GM13976 (cell line): Measurements from ENCODE around the gene ATP9A.

Experiments used
- DNase-seq: peaks from one replicate; pipeline ENCODE4 v3.0.0; 2012; ENCODE audit warnings: low spot score
- in situ Hi-C: fragments of 300-500 bp; cut with MboI; formaldehyde crosslinking; loops from one replicate; pipeline ENCODE4 v1.12.0; 2022; ENCODE audit warnings: low sequenced_read_pairs, mixed read lengths, inconsistent platforms; ENCODE audit not compliant: unreplicated experiment
- TF ChIP-seq, protein P1 (sequence below): IDR thresholded peaks from 2 replicates; pipeline ENCODE4 v1.5.1; 2012; ENCODE audit warnings: borderline replicate concordance, mild to moderate bottlenecking; ENCODE audit not compliant: insufficient read depth; ENCODE audit errors: extremely low read depth, missing control alignments, control extremely low read depth

The ATP9A gene

DNA sequence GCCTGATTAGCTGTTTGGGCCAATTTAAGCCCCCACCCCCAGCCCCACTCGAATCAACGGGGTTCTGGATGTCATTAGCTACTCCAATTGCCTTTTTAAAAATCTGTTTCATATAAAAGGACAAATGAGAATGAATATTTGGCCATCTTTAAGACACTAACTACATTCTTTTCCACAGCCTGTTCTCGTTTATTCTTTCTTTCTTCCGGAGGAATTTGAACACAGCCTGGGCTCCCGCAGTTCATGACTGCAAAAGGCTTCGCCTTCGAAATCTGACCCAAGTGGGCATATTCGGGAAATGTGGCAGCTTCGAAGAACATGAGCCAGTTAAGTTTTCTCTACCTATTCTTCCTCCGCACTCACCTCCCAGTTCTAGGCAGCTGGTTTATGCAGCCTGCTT is 176.3 kb downstream of the ATP9A start:
- in situ Hi-C loops, result loop anchor here (10.0 kb wide), 1 partner anchor 217 kb away; no protein-coding TSS in a partner anchor
- DNase-seq, result no peak
- TF ChIP-seq, protein P1, sequence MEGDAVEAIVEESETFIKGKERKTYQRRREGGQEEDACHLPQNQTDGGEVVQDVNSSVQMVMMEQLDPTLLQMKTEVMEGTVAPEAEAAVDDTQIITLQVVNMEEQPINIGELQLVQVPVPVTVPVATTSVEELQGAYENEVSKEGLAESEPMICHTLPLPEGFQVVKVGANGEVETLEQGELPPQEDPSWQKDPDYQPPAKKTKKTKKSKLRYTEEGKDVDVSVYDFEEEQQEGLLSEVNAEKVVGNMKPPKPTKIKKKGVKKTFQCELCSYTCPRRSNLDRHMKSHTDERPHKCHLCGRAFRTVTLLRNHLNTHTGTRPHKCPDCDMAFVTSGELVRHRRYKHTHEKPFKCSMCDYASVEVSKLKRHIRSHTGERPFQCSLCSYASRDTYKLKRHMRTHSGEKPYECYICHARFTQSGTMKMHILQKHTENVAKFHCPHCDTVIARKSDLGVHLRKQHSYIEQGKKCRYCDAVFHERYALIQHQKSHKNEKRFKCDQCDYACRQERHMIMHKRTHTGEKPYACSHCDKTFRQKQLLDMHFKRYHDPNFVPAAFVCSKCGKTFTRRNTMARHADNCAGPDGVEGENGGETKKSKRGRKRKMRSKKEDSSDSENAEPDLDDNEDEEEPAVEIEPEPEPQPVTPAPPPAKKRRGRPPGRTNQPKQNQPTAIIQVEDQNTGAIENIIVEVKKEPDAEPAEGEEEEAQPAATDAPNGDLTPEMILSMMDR, result no peak

DNA sequence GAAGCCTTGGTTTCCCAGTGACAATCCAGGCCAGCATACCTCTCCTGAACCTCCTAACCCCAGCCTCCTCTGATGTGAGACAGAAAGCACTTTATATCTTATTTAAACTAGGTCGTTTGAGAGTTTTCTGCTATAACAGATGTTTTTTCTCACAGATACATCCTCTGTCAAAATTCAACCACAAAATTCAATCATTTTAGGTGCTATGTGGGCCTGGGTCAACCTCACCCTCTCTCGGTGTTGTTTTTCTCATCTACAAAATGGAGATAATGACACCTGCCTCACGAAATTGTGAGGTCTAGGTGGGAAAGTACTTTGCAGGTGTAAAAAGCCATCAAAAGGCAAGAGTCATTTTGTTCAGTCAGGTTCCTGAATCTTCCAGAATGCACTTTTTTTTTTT is 179.4 kb downstream of the ATP9A start:
- in situ Hi-C loops, result no loop called here
- no peak for DNase-seq
- TF ChIP-seq, protein P1, result no peak

- in situ Hi-C loops, result no loop called here
- no peak for DNase-seq
- TF ChIP-seq, protein P1, result no peak
These were observed 181.0 kb downstream of the ATP9A start for GRCh38 chr20:51587145-51587544.

DNA sequence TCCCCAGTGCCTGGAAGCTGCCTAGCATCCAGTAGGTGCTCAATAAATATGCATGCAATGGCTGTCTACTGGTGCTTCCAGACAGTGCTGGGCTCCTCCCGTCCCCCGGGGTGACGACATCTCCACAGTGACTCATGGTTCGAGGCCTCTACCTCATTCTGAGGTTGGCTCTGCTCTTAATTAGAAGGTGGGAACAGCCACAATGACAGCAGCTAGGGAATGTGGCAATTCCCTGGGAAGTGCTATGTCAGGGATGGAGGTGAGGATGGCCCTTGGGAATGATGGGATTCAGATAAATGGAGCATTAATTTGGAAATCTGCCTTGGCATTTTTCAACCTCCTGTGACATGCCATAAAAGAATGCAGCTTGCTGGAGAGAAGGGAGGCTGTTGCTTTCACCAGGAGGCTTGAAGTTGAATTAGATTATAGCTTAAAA is 182.2 kb downstream of the ATP9A start:
- DNase-seq, result no peak
- TF ChIP-seq, protein P1, result no peak
- in situ Hi-C loops, result no loop called here

GRCh38 chr20:51585148-51585547 is 183.0 kb downstream of the ATP9A start:
- TF ChIP-seq, protein P1, result no peak
- DNase-seq, result no peak
- in situ Hi-C loops, result no loop called here

DNA sequence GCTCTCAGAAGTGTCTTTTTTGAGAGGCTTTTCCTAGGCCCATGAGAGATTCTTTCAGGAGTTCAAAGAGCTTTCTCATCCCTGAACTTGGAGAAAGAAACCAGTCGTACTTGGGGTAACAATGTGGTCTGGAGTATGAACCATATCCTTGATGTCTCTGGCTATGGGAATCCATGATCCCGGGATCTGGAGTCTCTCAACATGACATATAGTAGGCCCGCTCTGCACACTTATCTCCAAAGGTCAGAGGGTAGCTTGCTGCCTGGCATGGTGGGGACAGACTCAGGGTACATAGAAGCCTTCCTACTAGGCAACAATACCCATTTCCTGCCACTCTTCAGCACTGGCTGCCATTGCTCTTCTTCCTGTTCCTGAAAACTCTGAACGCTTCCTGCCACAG is 183.5 kb downstream of the ATP9A start:
- TF ChIP-seq, protein P1, result no peak
- in situ Hi-C loops, result no loop called here

GRCh38 chr20:51584116-51584515 is 184.1 kb downstream of the ATP9A start:
- in situ Hi-C loops, result no loop called here
- TF ChIP-seq, protein P1, result no peak
- DNase-seq, result no peak

More for the DNA sequence above, 183.5 kb downstream of the ATP9A start:
- no peak for DNase-seq
